ENCODE results near the gene PYGB. TPM values are rescaled to one million over a fixed set of nuclear protein-coding genes. Genes with fewer than 3 reads are reported as not detected.

Gene PYGB
- polyA plus RNA-seq, 1 experiment: 68.8 TPM

- ChIA-PET POLR2A (no interaction called here), CTCF (interaction anchor here (0.9 to 4.7 kb wide), 8 partner anchors 8 to 119 kb away, joined by 3 to 71 read pairs (median 4); partner anchors contain the start of gene PYGB)
- Histone ChIP-seq H3K27me3 (ENCODE audit: control insufficient read depth, insufficient read depth, low read length) (no peaks in the 10 kb centered on the region), H3K4me3 (ENCODE audit: low read depth, low read length) (no peak overlapping the region), H3K36me3 (ENCODE audit: control insufficient read depth, insufficient read depth, low read length) (peaks cover 23% of the 10 kb centered on the region)
- no peak for DNase-seq (ENCODE audit: low read depth)
- no peak for TF ChIP-seq CTCF (IDR thresholded peaks at IDR 0.05; ENCODE audit: insufficient read depth, low read depth, low read length)
Observed at GRCh38 chr20:25293507-25293906, 45.6 kb downstream of the PYGB start.

- Histone ChIP-seq H3K36me3 (ENCODE audit: control insufficient read depth, insufficient read depth, low read length) (peaks cover 21% of the 10 kb centered on the region), H3K27me3 (ENCODE audit: control insufficient read depth, insufficient read depth, low read length) (no peaks in the 10 kb centered on the region), H3K4me3 (ENCODE audit: low read depth, low read length) (no peak overlapping the region)
- CTCF ChIA-PET: interaction anchor here (0.9 to 4.7 kb wide), 14 partner anchors 9 to 123 kb away, joined by 3 to 71 read pairs (median 4); partner anchors contain the start of gene PYGB
- DNase-seq (ENCODE audit: low read depth): no peak
- POLR2A ChIA-PET: no interaction called here
- TF ChIP-seq CTCF (IDR thresholded peaks at IDR 0.05; ENCODE audit: insufficient read depth, low read depth, low read length): no peak
Observed at GRCh38 chr20:25293910-25294458, 46.1 kb downstream of the PYGB start.

- H3K4me3 ChIP-seq (ENCODE audit: low read depth, low read length): no peak overlapping the region
- ChIA-PET CTCF (interaction anchor here (0.6 to 4.7 kb wide), 22 partner anchors 7 to 301 kb away, joined by 3 to 71 read pairs (median 3); partner anchors contain the start of gene PYGB), POLR2A (no interaction called here)
- peak; percentile 98 for TF ChIP-seq CTCF (IDR thresholded peaks at IDR 0.05; ENCODE audit: insufficient read depth, low read depth, low read length)
- no peaks in the 10 kb centered on the region for H3K27me3 ChIP-seq (ENCODE audit: control insufficient read depth, insufficient read depth, low read length)
- no peak for DNase-seq (ENCODE audit: low read depth)
- peaks cover 21% of the 10 kb centered on the region for H3K36me3 ChIP-seq (ENCODE audit: control insufficient read depth, insufficient read depth, low read length)
Observed at GRCh38 chr20:25294459-25295385, 46.8 kb downstream of the PYGB start.

- ChIA-PET CTCF (interaction anchor here (0.6 to 4.7 kb wide), 17 partner anchors 8 to 302 kb away, joined by 3 to 71 read pairs (median 3); partner anchors contain the start of gene PYGB), POLR2A (no interaction called here)
- H3K27me3 ChIP-seq (ENCODE audit: control insufficient read depth, insufficient read depth, low read length): no peaks in the 10 kb centered on the region
- TF ChIP-seq CTCF (IDR thresholded peaks at IDR 0.05; ENCODE audit: insufficient read depth, low read depth, low read length): no peak
- H3K36me3 ChIP-seq (ENCODE audit: control insufficient read depth, insufficient read depth, low read length): peaks cover 21% of the 10 kb centered on the region
- no peak overlapping the region for H3K4me3 ChIP-seq (ENCODE audit: low read depth, low read length)
- DNase-seq (ENCODE audit: low read depth): no peak
Observed at GRCh38 chr20:25295386-25296093, 47.7 kb downstream of the PYGB start.

All from BJ (cell line).